Measurements from ENCODE around the gene DENND1A. TPM values are rescaled to one million over a fixed set of nuclear protein-coding genes. Genes with fewer than 3 reads are reported as not detected.

DENND1A gene
- total RNA-seq, 1 donor from 2014 or later = 37.3 TPM

DNA sequence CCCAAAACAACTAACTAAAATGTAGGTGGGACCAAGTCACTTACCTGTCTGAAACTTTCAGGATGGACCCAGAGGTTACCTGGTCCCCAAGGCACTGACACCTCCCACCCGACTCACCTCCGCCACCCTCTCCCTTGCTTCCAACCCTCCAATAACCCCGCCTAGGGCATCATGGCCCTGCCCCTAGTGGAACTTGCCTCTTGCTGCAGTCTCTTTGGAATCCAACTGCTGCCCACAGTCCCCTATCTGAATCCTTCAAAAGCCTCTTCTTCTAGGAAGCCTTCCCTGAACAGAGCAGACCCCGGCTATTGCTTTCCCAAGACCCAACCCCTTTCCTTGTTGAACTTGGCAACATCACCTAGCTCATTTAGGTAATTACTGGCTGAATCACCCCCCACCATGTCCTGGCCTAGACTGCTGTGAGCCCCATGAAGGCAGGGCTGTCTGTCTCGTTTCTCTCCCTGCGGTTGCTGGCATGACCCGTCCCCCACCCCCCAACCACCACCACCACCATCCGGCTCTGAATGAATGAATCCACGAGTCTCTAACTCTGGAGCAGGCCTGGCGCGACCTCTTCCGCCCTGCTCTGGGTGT, 564.5 kb downstream of the DENND1A start:
- Histone ChIP-seq H3K27ac (no peak overlapping the region), H3K36me3 (no peaks in the 10 kb centered on the region), H3K27me3 (no peaks in the 10 kb centered on the region), H3K9me3 (no peaks in the 10 kb centered on the region), H3K4me1 (no peaks in the 10 kb centered on the region), H3K4me3 (no peak overlapping the region)
- intact Hi-C loops (cut with DNase I) = no loop called here
- TF ChIP-seq, protein P1, sequence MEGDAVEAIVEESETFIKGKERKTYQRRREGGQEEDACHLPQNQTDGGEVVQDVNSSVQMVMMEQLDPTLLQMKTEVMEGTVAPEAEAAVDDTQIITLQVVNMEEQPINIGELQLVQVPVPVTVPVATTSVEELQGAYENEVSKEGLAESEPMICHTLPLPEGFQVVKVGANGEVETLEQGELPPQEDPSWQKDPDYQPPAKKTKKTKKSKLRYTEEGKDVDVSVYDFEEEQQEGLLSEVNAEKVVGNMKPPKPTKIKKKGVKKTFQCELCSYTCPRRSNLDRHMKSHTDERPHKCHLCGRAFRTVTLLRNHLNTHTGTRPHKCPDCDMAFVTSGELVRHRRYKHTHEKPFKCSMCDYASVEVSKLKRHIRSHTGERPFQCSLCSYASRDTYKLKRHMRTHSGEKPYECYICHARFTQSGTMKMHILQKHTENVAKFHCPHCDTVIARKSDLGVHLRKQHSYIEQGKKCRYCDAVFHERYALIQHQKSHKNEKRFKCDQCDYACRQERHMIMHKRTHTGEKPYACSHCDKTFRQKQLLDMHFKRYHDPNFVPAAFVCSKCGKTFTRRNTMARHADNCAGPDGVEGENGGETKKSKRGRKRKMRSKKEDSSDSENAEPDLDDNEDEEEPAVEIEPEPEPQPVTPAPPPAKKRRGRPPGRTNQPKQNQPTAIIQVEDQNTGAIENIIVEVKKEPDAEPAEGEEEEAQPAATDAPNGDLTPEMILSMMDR (IDR thresholded peaks at IDR 0.05) = no peak
- no peak for DNase-seq (ENCODE audit: low spot score in 2 of 2)

DNA sequence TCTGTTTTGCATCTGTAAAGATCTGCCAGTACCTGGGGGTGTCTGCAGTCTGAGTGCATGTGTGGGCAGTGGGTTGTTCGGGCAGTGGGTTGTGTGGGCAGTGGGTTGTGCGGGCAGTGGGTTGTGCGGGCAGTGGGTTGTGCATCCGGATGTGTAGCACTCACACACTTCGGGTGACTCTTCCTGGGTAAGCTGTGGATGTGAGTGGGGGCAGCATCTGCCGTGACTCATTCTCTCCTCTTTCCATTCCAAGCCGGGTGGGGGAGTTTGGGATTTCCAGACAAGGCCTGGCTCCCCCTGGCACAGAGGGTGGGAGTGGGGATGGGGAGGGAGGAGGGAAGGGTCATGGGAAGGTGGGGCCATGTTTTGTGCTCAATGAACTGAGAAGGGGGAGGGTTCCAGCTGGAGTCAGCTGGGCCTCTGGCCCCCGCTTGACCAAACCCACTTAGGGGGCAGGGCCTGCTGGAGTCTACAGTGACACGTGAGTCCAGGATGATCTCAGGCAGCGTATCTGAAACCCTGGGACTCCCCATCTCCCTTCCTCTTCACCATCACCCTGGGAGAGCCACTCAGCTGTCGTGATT, 565.6 kb downstream of the DENND1A start:
- H3K27me3 ChIP-seq = no peaks in the 10 kb centered on the region
- TF ChIP-seq, protein P1 (IDR thresholded peaks at IDR 0.05) = no peak
- H3K36me3 ChIP-seq = no peaks in the 10 kb centered on the region
- no peaks in the 10 kb centered on the region for H3K9me3 ChIP-seq
- H3K4me3 ChIP-seq = no peak overlapping the region
- H3K4me1 ChIP-seq = no peaks in the 10 kb centered on the region
- no peak for DNase-seq (ENCODE audit: low spot score in 2 of 2)
- no peak overlapping the region for H3K27ac ChIP-seq
- intact Hi-C loops (cut with DNase I) = no loop called here

DNA sequence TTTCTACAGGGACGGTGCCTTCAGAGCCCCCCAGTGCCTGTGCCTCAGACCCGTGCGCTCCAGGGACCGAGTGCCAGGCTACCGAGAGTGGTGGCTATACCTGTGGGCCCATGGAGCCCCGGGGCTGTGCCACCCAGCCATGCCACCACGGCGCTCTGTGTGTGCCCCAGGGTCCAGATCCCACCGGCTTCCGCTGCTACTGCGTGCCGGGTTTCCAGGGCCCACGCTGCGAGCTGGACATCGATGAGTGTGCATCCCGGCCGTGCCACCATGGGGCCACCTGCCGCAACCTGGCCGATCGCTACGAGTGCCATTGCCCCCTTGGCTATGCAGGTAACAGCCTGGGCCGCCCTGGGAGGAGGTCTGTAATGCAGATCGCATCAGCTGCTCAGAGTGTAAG, 567.1 kb downstream of the DENND1A start:
- TF ChIP-seq, protein P1 (IDR thresholded peaks at IDR 0.05) = no peak
- H3K27me3 ChIP-seq = no peaks in the 10 kb centered on the region
- intact Hi-C loops (cut with DNase I) = no loop called here
- DNase-seq (ENCODE audit: low spot score in 2 of 2) = no peak
- H3K4me3 ChIP-seq = no peak overlapping the region
- H3K9me3 ChIP-seq = no peaks in the 10 kb centered on the region
- H3K27ac ChIP-seq = no peak overlapping the region
- H3K4me1 ChIP-seq = no peaks in the 10 kb centered on the region
- H3K36me3 ChIP-seq = no peaks in the 10 kb centered on the region

DNA sequence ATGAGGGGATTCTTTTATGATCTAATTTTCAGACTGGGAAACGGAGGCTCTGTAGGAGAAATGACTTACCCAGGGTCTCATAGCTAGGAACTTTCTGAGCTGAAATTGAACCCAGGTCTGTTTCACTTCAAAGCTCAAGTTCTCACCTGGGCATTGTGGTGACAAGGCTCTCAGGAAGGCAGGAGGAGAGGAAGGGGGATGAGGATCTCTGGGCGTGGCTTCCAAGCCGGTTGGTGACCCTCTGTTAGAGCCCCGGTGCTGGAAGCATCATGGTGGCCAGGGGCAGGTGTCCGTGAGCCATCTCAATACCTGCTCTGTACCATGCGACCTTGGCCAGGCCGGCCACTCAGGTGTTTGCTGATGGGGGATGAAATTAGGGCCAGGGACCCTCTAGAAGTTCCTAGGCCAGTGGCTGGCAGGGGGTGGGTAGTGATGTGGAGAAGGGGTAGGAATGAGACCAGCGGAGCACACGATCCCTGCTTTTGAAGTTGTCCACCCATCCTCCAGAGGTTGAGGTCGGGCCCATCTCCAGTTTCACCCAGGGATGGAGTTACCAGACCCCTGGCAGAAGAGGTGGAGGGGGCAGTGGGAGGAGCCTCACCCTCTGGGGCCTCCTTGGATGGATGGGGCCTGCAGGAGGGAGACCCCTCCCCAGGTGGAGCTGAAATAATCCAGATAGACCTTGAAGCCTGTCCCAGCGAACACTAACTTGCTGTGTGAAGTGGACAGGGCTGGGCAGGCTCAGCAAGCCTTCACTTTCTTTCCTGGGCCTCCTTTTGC, 568.0 kb downstream of the DENND1A start:
- intact Hi-C loops (cut with DNase I) = no loop called here
- H3K9me3 ChIP-seq = no peaks in the 10 kb centered on the region
- no peaks in the 10 kb centered on the region for H3K4me1 ChIP-seq
- H3K27ac ChIP-seq = no peak overlapping the region
- no peak for DNase-seq (ENCODE audit: low spot score in 2 of 2)
- H3K4me3 ChIP-seq = no peak overlapping the region
- H3K36me3 ChIP-seq = no peaks in the 10 kb centered on the region
- TF ChIP-seq, protein P1 (IDR thresholded peaks at IDR 0.05) = no peak
- H3K27me3 ChIP-seq = no peaks in the 10 kb centered on the region

DNA sequence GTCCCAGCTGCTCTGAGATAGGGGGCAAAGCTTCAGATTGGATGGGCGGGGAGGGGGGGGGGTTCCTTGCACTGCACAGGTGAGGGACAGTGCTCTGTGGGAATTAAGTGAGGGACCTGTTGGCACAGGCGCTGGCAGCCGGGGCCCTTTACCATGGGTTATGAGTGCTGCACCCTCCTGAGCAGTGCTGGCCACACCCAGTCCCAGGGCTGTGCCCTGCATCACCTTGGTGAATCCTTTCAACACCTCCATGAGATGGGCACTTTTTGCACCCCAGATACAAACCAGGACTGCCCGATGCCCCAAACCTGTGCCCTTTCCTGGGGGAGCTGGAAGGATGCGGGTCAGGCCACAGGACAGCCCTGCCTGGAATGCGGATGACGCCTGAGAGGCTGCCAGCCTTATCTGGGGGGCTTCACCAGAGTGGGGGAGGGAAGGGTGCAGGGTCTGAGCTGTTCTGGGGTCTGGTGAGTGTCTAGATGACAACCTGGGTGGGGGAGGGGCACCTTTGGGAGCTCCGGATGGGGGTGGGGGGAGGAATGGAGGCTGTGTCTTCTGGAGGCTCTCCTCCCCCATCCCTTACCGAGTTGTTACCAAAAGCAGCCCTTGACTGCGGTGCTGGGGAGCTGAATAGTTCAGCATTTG, 568.7 kb downstream of the DENND1A start:
- no peak overlapping the region for H3K27ac ChIP-seq
- no peak for DNase-seq (ENCODE audit: low spot score in 2 of 2)
- intact Hi-C loops (cut with DNase I) = no loop called here
- H3K36me3 ChIP-seq = no peaks in the 10 kb centered on the region
- no peaks in the 10 kb centered on the region for H3K9me3 ChIP-seq
- H3K4me3 ChIP-seq = no peak overlapping the region
- no peaks in the 10 kb centered on the region for H3K27me3 ChIP-seq
- H3K4me1 ChIP-seq = no peaks in the 10 kb centered on the region
- TF ChIP-seq, protein P1 (IDR thresholded peaks at IDR 0.05) = no peak

Data from ascending aorta (tissue), 2 donors.